Upper lobe of left lung (tissue), 6 donors: ENCODE measurements around the gene TMEM201. TPM values are rescaled to one million over a fixed set of nuclear protein-coding genes. Genes with fewer than 3 reads are reported as not detected.

Source experiments
- ATAC-seq, 2 donors: fragments of 200-7000 bp; cut with Tn5 transposase; one replicate each; pipeline ENCODE4 v1.9.1; 2022; ENCODE audit warnings: mild to moderate bottlenecking in 2 of 2, moderate library complexity in 2 of 2; ENCODE audit not compliant: low FRiP score in 2 of 2
- DNase-seq, 2 donors: peaks; one replicate each; pipeline ENCODE4 v3.0.0-alpha.2; 2019 to 2020
- H3K27ac ChIP-seq, 4 donors: fragments of 200-600 bp; sonication (generic); one replicate each; pipeline ENCODE4 v1.5.1; 2016 to 2019
- H3K27me3 ChIP-seq, 4 donors: fragments of 200-600 bp; sonication (generic); one replicate each; pipeline ENCODE4 v1.5.1; 2017 to 2019
- H3K36me3 ChIP-seq, 4 donors: fragments of 200-600 bp; sonication (generic); one replicate each; pipeline ENCODE4 v1.5.1; 2016 to 2019
- H3K4me1 ChIP-seq, 4 donors: fragments of 200-600 bp; sonication (generic); one replicate each; pipeline ENCODE4 v1.5.1; 2018 to 2019
- H3K4me3 ChIP-seq, 4 donors: fragments of 200-600 bp; sonication (generic); one replicate each; pipeline ENCODE4 v1.5.1; 2017 to 2019; ENCODE audit warnings: mild to moderate bottlenecking in 2 of 4, moderate library complexity in 1 of 4
- H3K9me3 ChIP-seq, 4 donors: fragments of 200-600 bp; sonication (generic); one replicate each; pipeline ENCODE4 v1.5.1; 2018 to 2019
- EP300 ChIP-seq, 4 donors: sonication (generic); formaldehyde crosslinking; IDR thresholded peaks; one replicate each; pipeline ENCODE4 v1.5.1; 2017; ENCODE audit warnings: antibody characterized with exemption in 4 of 4, control low read depth in 2 of 4
- POLR2A ChIP-seq, 4 donors: fragments of 450-650 bp; IDR thresholded peaks; one replicate each; pipeline ENCODE4 v1.5.1; 2016 to 2017; ENCODE audit warnings: antibody characterized with exemption in 4 of 4, mild to moderate bottlenecking in 2 of 4
- POLR2AphosphoS5 ChIP-seq, 2 donors: sonication (generic); formaldehyde crosslinking; IDR thresholded peaks; one replicate each; pipeline ENCODE4 v1.5.1; 2017; ENCODE audit warnings: antibody characterized with exemption in 2 of 2
- WGBS, 2 donors: methylation state at CpG; one replicate each; pipeline ENCODE4 v1.1.5; 2017 to 2018; 5-methylcytosine and 5-hydroxymethylcytosine counted together
- total RNA-seq, 6 donors: library from RNA; depleted of rRNA in 4 of 6; stranded (reverse); fragments of >200 nt in 4 of 6; gene quantifications; one replicate each; pipeline versions ENCODE4 v1.1.0 to v1.2.1, GENCODE V29; 2016 to 2021
- TF ChIP-seq, protein P1 (sequence below), 6 experiments: fragments of 450-650 bp in 4 of 6; fragments of 200-600 bp in 2 of 6; sonication (generic) in 2 of 6; IDR thresholded peaks; one replicate each; pipeline ENCODE4 v1.5.1; 2016 to 2019; ENCODE audit warnings: antibody characterized with exemption in 6 of 6
- donor health status: DM: no; HTN: no; CAD: no; lungs with moderate emphysema.
- donor health status: DM: no; HTN: yes; CAD: no; lungs with severe emphysema.

Gene TMEM201
- total RNA-seq, 6 donors from 2014 or later = 6.2 to 12.0 (median 8.1) TPM

- Histone ChIP-seq H3K36me3 (no peaks in the 10 kb centered on the region), H3K27me3 (peaks cover 0 to 3% (median 0%) of the 10 kb centered on the region in 4 donors), H3K27ac (no peak overlapping the region), H3K9me3 (no peaks in the 10 kb centered on the region), H3K4me3 (peak overlapping the region in 1 of 4 donors; percentile 10), H3K4me1 (peaks cover 6 to 29% (median 11%) of the 10 kb centered on the region in 4 donors)
- ATAC-seq (no peak), DNase-seq (no peak)
- no peak for TF ChIP-seq POLR2AphosphoS5 (IDR thresholded peaks at IDR 0.05)
- WGBS, 2 donors = 59 to 60% methylated on average over 6 to 9 of the region's 9 CpGs
Observed at GRCh38 chr1:9626201-9626608, 37.5 kb downstream of the TMEM201 start.

- DNase-seq (peak in 1 of 2 donors; percentile 42), ATAC-seq (no peak)
- peaks cover 6 to 29% (median 11%) of the 10 kb centered on the region in 4 donors for H3K4me1 ChIP-seq
- 58 to 65% methylated on average over 17 to 23 of the region's 23 CpGs for WGBS, 2 donors
- H3K27me3 ChIP-seq = peaks cover 0 to 3% (median 0%) of the 10 kb centered on the region in 4 donors
- H3K36me3 ChIP-seq = no peaks in the 10 kb centered on the region
- no peaks in the 10 kb centered on the region for H3K9me3 ChIP-seq
- H3K4me3 ChIP-seq = peak overlapping the region in 3 of 4 donors; percentile 21 to 33 (median 29)
- peak overlapping the region; percentile 57 to 82 (median 70) for H3K27ac ChIP-seq
- no peak for TF ChIP-seq POLR2A (IDR thresholded peaks at IDR 0.05)
- TF ChIP-seq EP300 (IDR thresholded peaks at IDR 0.05) = no peak
- no peak for TF ChIP-seq POLR2AphosphoS5 (IDR thresholded peaks at IDR 0.05)
Observed at GRCh38 chr1:9628541-9629444, 40.1 kb downstream of the TMEM201 start.

- no peaks in the 10 kb centered on the region for H3K9me3 ChIP-seq
- peaks cover 6 to 29% (median 11%) of the 10 kb centered on the region in 4 donors for H3K4me1 ChIP-seq
- ATAC-seq (peak; percentile 66 to 74), DNase-seq (peak; percentile 82 to 87)
- peak overlapping the region; percentile 65 to 82 (median 73) for H3K27ac ChIP-seq
- H3K27me3 ChIP-seq = peaks cover 0 to 3% (median 0%) of the 10 kb centered on the region in 4 donors
- TF ChIP-seq EP300 (IDR thresholded peaks at IDR 0.05) (no peak), POLR2AphosphoS5 (IDR thresholded peaks at IDR 0.05) (peak; percentile 30 to 54)
- no peaks in the 10 kb centered on the region for H3K36me3 ChIP-seq
- 26 to 28% methylated on average over 22 to 29 of the region's 29 CpGs for WGBS, 2 donors
- H3K4me3 ChIP-seq = peak overlapping the region in 3 of 4 donors; percentile 21 to 33 (median 29)
Observed at GRCh38 chr1:9629445-9630201, 40.9 kb downstream of the TMEM201 start.

GRCh38 chr1:9630331-9631111 lies 41.8 kb downstream of the TMEM201 start:
- peak overlapping the region in 3 of 4 donors; percentile 21 to 33 (median 29) for H3K4me3 ChIP-seq
- DNase-seq (no peak), ATAC-seq (peak in 1 of 2 donors; percentile 1)
- H3K36me3 ChIP-seq = no peaks in the 10 kb centered on the region
- no peaks in the 10 kb centered on the region for H3K9me3 ChIP-seq
- H3K27ac ChIP-seq = peak overlapping the region; percentile 65 to 82 (median 73)
- TF ChIP-seq POLR2A (IDR thresholded peaks at IDR 0.05) (no peak), EP300 (IDR thresholded peaks at IDR 0.05) (no peak), POLR2AphosphoS5 (IDR thresholded peaks at IDR 0.05) (no peak)
- TF ChIP-seq, protein P1, sequence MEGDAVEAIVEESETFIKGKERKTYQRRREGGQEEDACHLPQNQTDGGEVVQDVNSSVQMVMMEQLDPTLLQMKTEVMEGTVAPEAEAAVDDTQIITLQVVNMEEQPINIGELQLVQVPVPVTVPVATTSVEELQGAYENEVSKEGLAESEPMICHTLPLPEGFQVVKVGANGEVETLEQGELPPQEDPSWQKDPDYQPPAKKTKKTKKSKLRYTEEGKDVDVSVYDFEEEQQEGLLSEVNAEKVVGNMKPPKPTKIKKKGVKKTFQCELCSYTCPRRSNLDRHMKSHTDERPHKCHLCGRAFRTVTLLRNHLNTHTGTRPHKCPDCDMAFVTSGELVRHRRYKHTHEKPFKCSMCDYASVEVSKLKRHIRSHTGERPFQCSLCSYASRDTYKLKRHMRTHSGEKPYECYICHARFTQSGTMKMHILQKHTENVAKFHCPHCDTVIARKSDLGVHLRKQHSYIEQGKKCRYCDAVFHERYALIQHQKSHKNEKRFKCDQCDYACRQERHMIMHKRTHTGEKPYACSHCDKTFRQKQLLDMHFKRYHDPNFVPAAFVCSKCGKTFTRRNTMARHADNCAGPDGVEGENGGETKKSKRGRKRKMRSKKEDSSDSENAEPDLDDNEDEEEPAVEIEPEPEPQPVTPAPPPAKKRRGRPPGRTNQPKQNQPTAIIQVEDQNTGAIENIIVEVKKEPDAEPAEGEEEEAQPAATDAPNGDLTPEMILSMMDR (IDR thresholded peaks at IDR 0.05) = no peak
- 44 to 52% methylated on average over 8 of the region's 8 CpGs for WGBS, 2 donors
- H3K27me3 ChIP-seq = peaks cover 0 to 3% (median 0%) of the 10 kb centered on the region in 4 donors
- H3K4me1 ChIP-seq = peaks cover 6 to 29% (median 11%) of the 10 kb centered on the region in 4 donors

GRCh38 chr1:9631613-9632012 lies 42.9 kb downstream of the TMEM201 start:
- no peaks in the 10 kb centered on the region for H3K9me3 ChIP-seq
- no peak for DNase-seq
- 73 to 79% methylated on average over 3 of the region's 3 CpGs for WGBS, 2 donors
- H3K4me3 ChIP-seq = no peak overlapping the region
- H3K27me3 ChIP-seq = no peaks in the 10 kb centered on the region
- TF ChIP-seq POLR2AphosphoS5 (IDR thresholded peaks at IDR 0.05) (no peak), POLR2A (IDR thresholded peaks at IDR 0.05) (no peak), EP300 (IDR thresholded peaks at IDR 0.05) (no peak)
- TF ChIP-seq, protein P1 (IDR thresholded peaks at IDR 0.05) = no peak
- peaks cover 4 to 23% (median 11%) of the 10 kb centered on the region in 4 donors for H3K4me1 ChIP-seq
- ATAC-seq = no peak
- no peaks in the 10 kb centered on the region for H3K36me3 ChIP-seq
- no peak overlapping the region for H3K27ac ChIP-seq
